Activated T-helper 2 cell treated with anti-CD3 and anti-CD28 coated beads, Interferon-gamma antibody, Interleukin-2, Interleukin-4, amounts not matched to agents 10 μg/mL and 5 μg/mL and 100 μg/mL, durations not matched to agents 14 hours and 24 hours and 36 hours (primary cell): ENCODE data around the gene SLC48A1. TPM values are rescaled to one million over a fixed set of nuclear protein-coding genes. Genes with fewer than 3 reads are reported as not detected.

Experiments used
- DNase-seq: peaks from one replicate; pipeline ENCODE4 v3.0.0; 2021; ENCODE audit warnings: low spot score
- H3K27ac Mint-ChIP-seq: one replicate; pipeline ENCODE4 v1.8.0; 2021; ENCODE audit warnings: mixed read lengths
- H3K27me3 Mint-ChIP-seq: one replicate; pipeline ENCODE4 v1.8.0; 2021; ENCODE audit warnings: low read depth, mixed read lengths
- H3K36me3 Mint-ChIP-seq: one replicate; pipeline ENCODE4 v1.8.0; 2021; ENCODE audit warnings: low read depth, mixed read lengths
- H3K4me1 Mint-ChIP-seq: one replicate; pipeline ENCODE4 v1.8.0; 2021; ENCODE audit warnings: low read depth, mixed read lengths
- H3K4me3 Mint-ChIP-seq: one replicate; pipeline ENCODE4 v1.8.0; 2021; ENCODE audit warnings: low read depth, mild to moderate bottlenecking, moderate library complexity, mixed read lengths
- H3K9me3 Mint-ChIP-seq: one replicate; pipeline ENCODE4 v1.8.0; 2021; ENCODE audit warnings: mixed read lengths
- intact Hi-C: fragments of 100-400 bp; cut with micrococcal nuclease; formaldehyde crosslinking; loops from one replicate; pipeline ENCODE4 v1.15.1; 2023
- total RNA-seq: library from RNA; stranded (reverse); gene quantifications from 2 replicates; pipeline ENCODE4 v1.2.3, GENCODE V29; 2022

The SLC48A1 gene
- total RNA-seq, 1 donor from 2014 or later, result 7.4 TPM

- intact Hi-C loops, result no loop called here
- Mint-ChIP-seq H3K4me3 (peak overlapping the region; percentile 20), H3K9me3 (no peaks in the 10 kb centered on the region), H3K4me1 (peaks cover 70% of the 10 kb centered on the region), H3K36me3 (peaks cover 4% of the 10 kb centered on the region), H3K27me3 (no peaks in the 10 kb centered on the region), H3K27ac (peak overlapping the region; percentile 61)
- DNase-seq, result no peak
These were observed 56.0 kb downstream of the SLC48A1 start for GRCh38 chr12:47828976-47829482.

- Mint-ChIP-seq H3K9me3 (no peaks in the 10 kb centered on the region), H3K27ac (peak overlapping the region; percentile 61), H3K4me3 (peak overlapping the region; percentile 20), H3K27me3 (no peaks in the 10 kb centered on the region), H3K4me1 (peaks cover 70% of the 10 kb centered on the region), H3K36me3 (peaks cover 4% of the 10 kb centered on the region)
- no peak for DNase-seq
- intact Hi-C loops, result no loop called here
These were observed 56.5 kb downstream of the SLC48A1 start for GRCh38 chr12:47829584-47829983.

Other genes starting within 250 kb of the SLC48A1 start
- gene RPAP3, start 67.2 kb upstream of the SLC48A1 start, total RNA-seq, result 57.4 and 58.7 TPM in 2 replicates
- not detected in 2 replicates for gene ENDOU, start 47.7 kb upstream of the SLC48A1 start, total RNA-seq
- gene RAPGEF3, start 14.4 kb upstream of the SLC48A1 start, total RNA-seq, result 1.8 and 2.7 TPM in 2 replicates
- 251 and 253 TPM in 2 replicates for gene HDAC7, start 46.7 kb downstream of the SLC48A1 start, total RNA-seq
- 312 and 317 TPM in 2 replicates for gene VDR, start 131.8 kb downstream of the SLC48A1 start, total RNA-seq
- gene TMEM106C, start 190.4 kb downstream of the SLC48A1 start, total RNA-seq, result 168 and 169 TPM in 2 replicates
- gene COL2A1, start 231.2 kb downstream of the SLC48A1 start, total RNA-seq, result 0.14 and 0.27 TPM in 2 replicates